Activated CD4-positive, alpha-beta T cell treated with anti-CD3 and anti-CD28 coated beads, Interleukin-2, amount 10 ng/mL, durations not matched to agents 7 days and 5 days (primary cell): Measurements from ENCODE around the gene SLC35F3. TPM values are rescaled to one million over a fixed set of nuclear protein-coding genes. Genes with fewer than 3 reads are reported as not detected.

ENCODE experiments used
- CTCF ChIA-PET: fragments of 350-600 bp; sonication (Branson Sonifier 250); formaldehyde crosslinking; loops from one replicate; lab custom pipeline; 2021; ENCODE audit warnings: antibody characterized with exemption; lab: Charles Lee
- POLR2A ChIA-PET: fragments of 350-600 bp; sonication (Branson Sonifier 250); formaldehyde crosslinking; loops from one replicate; lab custom pipeline; 2021; ENCODE audit warnings: antibody characterized with exemption; lab: Charles Lee
- DNase-seq: peaks from one replicate; pipeline ENCODE4 v3.0.0-alpha.2; 2020
- H3K27ac Mint-ChIP-seq: one replicate; pipeline ENCODE4 v1.8.0; 2021; ENCODE audit warnings: mild to moderate bottlenecking, moderate library complexity, mixed read lengths
- H3K27me3 Mint-ChIP-seq: one replicate; pipeline ENCODE4 v1.8.0; 2021; ENCODE audit warnings: mixed read lengths
- H3K36me3 Mint-ChIP-seq: one replicate; pipeline ENCODE4 v1.8.0; 2021; ENCODE audit warnings: low read depth, mixed read lengths
- H3K4me1 Mint-ChIP-seq: one replicate; pipeline ENCODE4 v1.8.0; 2021; ENCODE audit warnings: mixed read lengths
- H3K4me3 Mint-ChIP-seq: one replicate; pipeline ENCODE4 v1.8.0; 2021; ENCODE audit warnings: mild to moderate bottlenecking, moderate library complexity, mixed read lengths
- H3K9me3 Mint-ChIP-seq: one replicate; pipeline ENCODE4 v1.8.0; 2021; ENCODE audit warnings: mixed read lengths
- total RNA-seq, 2 experiments: library from RNA; stranded (reverse); gene quantifications; one replicate each; pipeline ENCODE4 v1.2.3, GENCODE V29; 2021

SLC35F3 gene
- total RNA-seq, 2 experiments from 2014 or later, result 5.9 to 6.5 TPM

DNA sequence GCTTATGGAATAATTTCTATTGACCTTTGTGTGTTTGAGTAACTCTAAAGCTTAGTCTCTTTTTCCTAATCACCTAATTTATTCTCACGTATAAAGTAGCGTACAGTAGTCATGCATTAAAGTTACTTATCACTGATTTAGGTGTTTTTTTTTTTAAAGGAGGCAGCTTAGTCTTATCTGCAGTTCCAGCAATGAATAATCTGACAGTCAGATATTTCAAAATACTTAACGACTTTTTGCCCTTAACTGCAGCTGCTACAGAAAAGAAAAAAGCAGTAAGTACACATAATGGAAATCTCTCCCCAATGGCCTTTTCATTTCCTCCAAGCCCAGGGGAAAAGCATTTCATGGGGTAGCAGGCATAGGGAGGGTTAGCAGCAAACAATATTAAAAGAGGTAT, 54.6 kb downstream of the SLC35F3 start:
- Mint-ChIP-seq H3K4me3 (no peak overlapping the region), H3K27me3 (no peaks in the 10 kb centered on the region), H3K9me3 (no peaks in the 10 kb centered on the region), H3K27ac (no peak overlapping the region), H3K4me1 (no peaks in the 10 kb centered on the region), H3K36me3 (no peaks in the 10 kb centered on the region)
- CTCF ChIA-PET, result no interaction called here
- DNase-seq, result no peak
- POLR2A ChIA-PET, result no interaction called here

DNA sequence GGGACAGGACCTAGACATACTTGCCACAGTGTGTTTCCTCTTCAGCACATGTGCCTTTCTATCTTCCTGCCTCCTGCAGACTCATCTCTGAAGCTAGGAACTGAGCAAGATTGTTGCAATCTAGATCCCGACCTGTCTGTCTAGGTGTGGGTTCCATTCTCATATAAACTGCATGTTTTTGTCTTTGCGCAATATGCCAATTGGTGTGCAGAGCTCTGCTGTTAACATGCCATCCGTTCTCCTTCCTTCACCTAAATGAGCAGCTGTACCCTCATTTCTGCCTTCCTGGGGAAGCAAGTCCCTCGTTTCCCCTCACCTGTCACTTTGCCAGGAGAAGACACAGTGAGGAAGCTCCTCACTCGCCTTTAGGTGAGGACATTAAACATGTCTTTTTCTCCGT, 55.5 kb downstream of the SLC35F3 start:
- Mint-ChIP-seq H3K27me3 (no peaks in the 10 kb centered on the region), H3K36me3 (no peaks in the 10 kb centered on the region), H3K9me3 (no peaks in the 10 kb centered on the region), H3K4me3 (no peak overlapping the region), H3K4me1 (no peaks in the 10 kb centered on the region), H3K27ac (no peak overlapping the region)
- CTCF ChIA-PET, result no interaction called here
- DNase-seq, result no peak
- POLR2A ChIA-PET, result no interaction called here

DNA sequence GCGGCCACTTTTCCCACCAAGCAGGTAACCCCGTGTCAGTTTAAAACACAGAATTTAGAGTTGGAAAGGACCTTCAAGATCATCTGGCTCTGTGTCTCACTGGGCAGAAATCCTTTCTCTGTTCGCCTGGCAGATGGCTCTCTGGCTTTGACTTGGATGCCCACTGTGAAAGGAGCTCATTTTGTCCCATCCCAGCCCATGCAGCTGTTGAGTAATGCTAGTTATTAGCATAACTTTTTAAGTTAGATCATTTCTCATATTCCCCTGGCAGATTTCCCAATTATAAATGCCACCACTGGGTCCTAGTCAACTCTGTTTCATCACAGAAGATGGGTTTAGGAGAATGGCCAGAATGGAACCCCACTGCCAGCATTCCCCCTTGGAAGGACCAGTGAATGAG, 55.9 kb downstream of the SLC35F3 start:
- Mint-ChIP-seq H3K4me3 (no peak overlapping the region), H3K36me3 (no peaks in the 10 kb centered on the region), H3K4me1 (no peaks in the 10 kb centered on the region), H3K27me3 (no peaks in the 10 kb centered on the region), H3K27ac (no peak overlapping the region), H3K9me3 (no peaks in the 10 kb centered on the region)
- CTCF ChIA-PET, result no interaction called here
- no peak for DNase-seq
- POLR2A ChIA-PET, result no interaction called here

DNA sequence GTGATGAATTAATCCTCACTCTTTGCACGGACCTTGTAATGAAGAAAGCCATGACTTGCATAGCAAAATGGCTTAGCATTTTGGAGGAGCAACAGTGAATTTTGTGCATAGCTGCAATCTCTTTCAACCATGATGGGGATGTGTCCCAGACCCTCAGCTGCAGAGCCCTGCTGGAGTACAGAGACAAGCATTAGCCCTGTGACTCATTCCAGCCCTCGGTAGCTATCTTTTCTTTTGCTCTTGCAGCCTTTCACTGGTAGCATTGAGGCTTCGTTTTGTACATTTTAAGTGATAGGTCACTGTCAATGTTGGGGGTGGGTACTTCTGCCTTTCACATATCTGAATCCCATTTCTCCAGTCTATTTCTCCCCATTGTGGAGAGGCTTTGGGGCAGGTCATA, 58.4 kb downstream of the SLC35F3 start:
- no peak overlapping the region for H3K4me3 Mint-ChIP-seq
- H3K36me3 Mint-ChIP-seq, result no peaks in the 10 kb centered on the region
- no peaks in the 10 kb centered on the region for H3K27me3 Mint-ChIP-seq
- H3K4me1 Mint-ChIP-seq, result no peaks in the 10 kb centered on the region
- POLR2A ChIA-PET, result no interaction called here
- no peaks in the 10 kb centered on the region for H3K9me3 Mint-ChIP-seq
- no peak overlapping the region for H3K27ac Mint-ChIP-seq
- CTCF ChIA-PET, result interaction anchor here (1.7 kb wide), 1 partner anchor 10 kb away, joined by 5 read pairs; no protein-coding TSS in a partner anchor
- DNase-seq, result no peak

DNA sequence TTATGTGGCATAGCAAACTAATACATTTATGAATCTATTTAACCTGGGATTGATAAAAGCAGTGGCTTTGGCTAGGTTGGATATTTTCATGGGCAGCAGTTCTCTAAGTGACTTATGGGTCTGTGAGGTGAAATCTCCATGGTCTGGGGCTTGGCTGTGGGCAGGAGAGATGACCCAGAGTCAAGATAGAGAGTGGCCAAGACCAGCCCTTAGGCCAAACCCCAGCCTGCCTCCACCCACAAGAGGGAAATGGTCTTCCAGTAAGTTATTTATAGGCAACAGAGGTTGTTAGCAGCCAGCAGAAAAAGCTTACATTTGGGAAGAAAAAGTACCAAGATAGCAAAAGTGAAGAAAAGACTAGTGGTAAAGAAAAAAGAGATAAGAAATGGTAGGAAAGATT, 61.4 kb downstream of the SLC35F3 start:
- Mint-ChIP-seq H3K36me3 (no peaks in the 10 kb centered on the region), H3K4me1 (no peaks in the 10 kb centered on the region), H3K27ac (no peak overlapping the region), H3K27me3 (no peaks in the 10 kb centered on the region), H3K9me3 (no peaks in the 10 kb centered on the region), H3K4me3 (no peak overlapping the region)
- DNase-seq, result no peak
- CTCF ChIA-PET, result interaction anchor here (1.0 kb wide), 1 partner anchor 18 kb away, joined by 3 read pairs; no protein-coding TSS in a partner anchor
- POLR2A ChIA-PET, result no interaction called here

DNA sequence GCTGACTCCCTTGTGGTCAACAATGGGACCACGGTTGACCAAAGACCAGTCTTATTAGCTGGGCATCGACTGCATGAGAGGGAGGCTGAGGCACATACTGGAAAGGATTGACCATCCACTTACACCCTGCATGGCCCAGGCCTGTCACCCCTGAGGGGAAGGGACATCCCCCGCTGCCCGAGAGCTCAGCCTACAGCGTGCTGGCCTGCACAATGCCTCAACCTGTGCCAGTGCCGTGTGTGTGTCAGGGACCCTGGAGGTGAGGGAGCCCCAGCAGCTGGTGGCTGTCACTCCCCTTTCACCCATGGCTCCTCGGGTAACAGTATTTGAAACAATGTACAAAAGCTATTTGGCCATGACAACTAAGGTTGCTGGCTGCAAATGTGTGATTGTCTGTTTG, 67.3 kb downstream of the SLC35F3 start:
- POLR2A ChIA-PET, result no interaction called here
- Mint-ChIP-seq H3K27ac (no peak overlapping the region), H3K27me3 (peaks cover 1% of the 10 kb centered on the region), H3K4me1 (no peaks in the 10 kb centered on the region), H3K4me3 (no peak overlapping the region), H3K9me3 (no peaks in the 10 kb centered on the region), H3K36me3 (no peaks in the 10 kb centered on the region)
- DNase-seq, result no peak
- CTCF ChIA-PET, result no interaction called here

DNA sequence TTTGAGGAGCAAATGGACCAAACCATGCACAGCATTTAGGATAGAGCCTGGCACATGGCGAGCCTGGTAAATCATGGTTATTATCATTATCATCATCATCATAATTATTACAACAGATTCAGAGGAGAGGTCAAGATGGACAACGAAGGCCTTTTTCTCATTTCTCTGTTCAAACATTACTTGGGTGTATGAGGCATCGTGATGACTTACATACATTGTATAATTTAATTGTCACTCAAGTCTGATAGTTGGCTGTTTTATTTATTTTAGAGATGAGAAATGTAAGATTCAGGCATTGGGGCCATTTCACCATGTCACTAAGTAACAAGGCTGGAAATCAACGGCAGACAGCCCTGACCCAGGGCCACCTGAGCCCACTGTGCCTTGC, 68.1 kb downstream of the SLC35F3 start:
- Mint-ChIP-seq H3K27ac (no peak overlapping the region), H3K4me3 (no peak overlapping the region), H3K27me3 (peaks cover 1% of the 10 kb centered on the region), H3K36me3 (no peaks in the 10 kb centered on the region), H3K4me1 (no peaks in the 10 kb centered on the region), H3K9me3 (no peaks in the 10 kb centered on the region)
- POLR2A ChIA-PET, result no interaction called here
- DNase-seq, result no peak
- CTCF ChIA-PET, result no interaction called here

DNA sequence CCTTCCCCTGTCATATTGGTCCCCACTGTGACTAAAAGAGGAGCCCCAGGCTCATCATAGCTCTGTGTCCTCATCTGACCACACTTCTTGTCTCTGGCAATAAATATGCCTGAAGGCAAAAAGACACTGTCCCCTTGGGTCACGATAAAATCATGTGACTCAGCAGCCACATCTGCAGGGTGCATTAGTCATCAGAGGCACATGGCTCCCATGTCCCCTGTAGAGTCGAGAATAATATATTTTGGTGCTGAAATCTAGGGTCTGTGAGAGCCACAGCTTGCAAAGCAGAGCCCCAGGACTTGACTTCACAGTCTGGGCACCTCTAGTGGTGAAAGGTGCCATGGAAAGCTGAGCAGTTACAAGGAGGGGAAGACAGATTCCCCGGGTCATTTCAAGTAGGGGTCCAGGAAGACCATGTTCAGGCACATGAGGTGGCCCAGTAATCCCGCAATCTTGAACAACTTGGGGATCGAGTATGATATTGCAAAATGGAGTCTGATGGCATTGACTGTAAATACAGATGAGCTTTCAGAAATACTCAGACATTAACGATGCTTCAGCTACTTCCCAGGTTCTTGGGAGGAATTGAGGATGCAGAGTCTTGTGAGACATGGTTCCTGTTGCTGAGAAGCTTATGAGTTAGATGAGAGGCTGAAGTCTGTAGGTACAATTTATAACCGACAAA, 68.6 kb downstream of the SLC35F3 start:
- DNase-seq, result no peak
- POLR2A ChIA-PET, result no interaction called here
- Mint-ChIP-seq H3K27ac (no peak overlapping the region), H3K36me3 (no peaks in the 10 kb centered on the region), H3K9me3 (no peaks in the 10 kb centered on the region), H3K4me3 (no peak overlapping the region), H3K4me1 (no peaks in the 10 kb centered on the region), H3K27me3 (peaks cover 1% of the 10 kb centered on the region)
- CTCF ChIA-PET, result no interaction called here

DNA sequence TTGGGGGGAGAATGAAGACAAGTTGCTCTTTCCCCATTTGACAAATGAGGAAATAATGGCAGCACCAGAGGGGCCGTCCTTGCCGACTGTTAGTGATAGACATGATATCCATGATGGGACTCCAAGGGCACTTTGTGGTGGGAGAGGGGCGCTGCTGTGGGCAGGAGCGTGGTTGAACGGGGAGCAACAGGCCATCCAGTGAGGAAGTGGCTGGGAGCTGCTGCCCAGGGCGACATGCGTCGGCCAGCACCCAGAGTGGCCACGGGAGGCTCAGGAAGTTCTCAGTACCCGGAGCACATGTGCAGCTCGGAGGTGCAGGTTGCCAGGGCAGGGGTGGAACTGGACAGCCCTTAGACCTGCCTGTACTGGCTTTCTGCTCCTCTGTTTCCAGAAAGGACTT, 71.0 kb downstream of the SLC35F3 start:
- H3K27me3 Mint-ChIP-seq, result peaks cover 1% of the 10 kb centered on the region
- ChIA-PET POLR2A (no interaction called here), CTCF (no interaction called here)
- H3K4me3 Mint-ChIP-seq, result no peak overlapping the region
- H3K27ac Mint-ChIP-seq, result no peak overlapping the region
- no peak for DNase-seq
- H3K4me1 Mint-ChIP-seq, result no peaks in the 10 kb centered on the region
- H3K9me3 Mint-ChIP-seq, result no peaks in the 10 kb centered on the region
- no peaks in the 10 kb centered on the region for H3K36me3 Mint-ChIP-seq

DNA sequence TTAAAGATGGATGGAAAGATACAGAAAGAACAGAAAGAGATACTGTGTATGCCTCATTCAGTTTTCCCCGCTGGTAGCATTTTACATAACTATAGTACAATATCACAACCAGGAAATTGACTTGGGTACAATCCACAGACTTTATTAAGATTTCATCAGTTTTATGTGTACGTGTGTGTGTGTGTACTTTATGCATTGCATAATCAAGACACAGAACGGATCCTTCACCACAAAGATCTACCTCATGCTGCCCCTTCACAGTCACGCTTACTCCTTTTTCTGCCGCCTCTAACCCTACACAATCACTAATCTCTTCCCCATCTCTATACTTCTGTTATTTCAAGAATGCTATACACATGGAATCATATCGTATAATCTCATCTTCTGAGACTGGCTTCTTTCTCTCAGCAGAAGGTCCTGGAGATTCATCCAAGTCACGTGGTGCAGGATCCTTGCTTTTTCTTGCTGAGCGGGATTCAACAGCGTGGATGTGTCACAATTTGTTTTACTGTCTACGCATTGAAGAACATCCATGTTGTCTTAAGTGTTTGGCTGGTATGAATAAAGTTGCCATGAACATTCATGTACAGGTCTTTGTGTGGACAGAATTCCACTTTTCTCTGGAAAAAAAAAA, 76.7 kb downstream of the SLC35F3 start:
- no peaks in the 10 kb centered on the region for H3K36me3 Mint-ChIP-seq
- H3K4me3 Mint-ChIP-seq, result no peak overlapping the region
- H3K27me3 Mint-ChIP-seq, result no peaks in the 10 kb centered on the region
- H3K4me1 Mint-ChIP-seq, result no peaks in the 10 kb centered on the region
- H3K27ac Mint-ChIP-seq, result no peak overlapping the region
- POLR2A ChIA-PET, result no interaction called here
- CTCF ChIA-PET, result no interaction called here
- no peaks in the 10 kb centered on the region for H3K9me3 Mint-ChIP-seq
- no peak for DNase-seq

DNA sequence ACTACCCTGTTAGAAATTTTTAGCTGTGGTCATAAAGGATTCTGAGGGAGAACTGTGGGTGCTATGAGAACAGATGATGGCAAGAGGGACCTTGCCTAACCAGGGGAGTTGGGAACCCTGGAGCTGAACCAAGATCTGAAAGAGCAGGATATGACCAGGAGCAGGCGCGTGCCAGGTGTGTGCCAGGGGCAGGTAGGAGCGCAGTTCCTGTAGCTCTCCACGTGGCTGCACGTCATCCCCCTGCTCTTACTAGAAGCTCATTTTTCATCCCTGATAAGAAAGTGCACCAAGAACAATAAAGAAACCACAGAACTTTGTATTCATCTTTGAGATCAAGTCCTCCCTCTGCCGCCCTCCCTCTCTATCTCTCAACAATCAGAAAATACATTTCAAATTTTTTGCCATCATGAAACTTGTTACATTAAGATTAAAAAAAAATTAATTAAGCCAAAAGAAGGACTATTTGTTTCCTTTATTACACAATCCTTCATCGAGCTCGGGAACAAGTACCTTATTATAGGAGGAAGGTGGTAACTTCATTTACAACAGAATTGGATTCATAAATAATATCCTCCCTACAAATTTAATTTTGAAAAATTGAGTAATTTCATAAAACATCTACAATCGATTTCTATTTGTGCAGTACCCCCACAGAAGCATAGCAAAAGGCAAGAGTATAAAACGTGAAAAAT, 78.5 kb downstream of the SLC35F3 start:
- Mint-ChIP-seq H3K36me3 (no peaks in the 10 kb centered on the region), H3K4me1 (no peaks in the 10 kb centered on the region), H3K4me3 (no peak overlapping the region), H3K27me3 (peaks cover 6% of the 10 kb centered on the region), H3K27ac (no peak overlapping the region), H3K9me3 (no peaks in the 10 kb centered on the region)
- POLR2A ChIA-PET, result no interaction called here
- DNase-seq, result no peak
- CTCF ChIA-PET, result no interaction called here

DNA sequence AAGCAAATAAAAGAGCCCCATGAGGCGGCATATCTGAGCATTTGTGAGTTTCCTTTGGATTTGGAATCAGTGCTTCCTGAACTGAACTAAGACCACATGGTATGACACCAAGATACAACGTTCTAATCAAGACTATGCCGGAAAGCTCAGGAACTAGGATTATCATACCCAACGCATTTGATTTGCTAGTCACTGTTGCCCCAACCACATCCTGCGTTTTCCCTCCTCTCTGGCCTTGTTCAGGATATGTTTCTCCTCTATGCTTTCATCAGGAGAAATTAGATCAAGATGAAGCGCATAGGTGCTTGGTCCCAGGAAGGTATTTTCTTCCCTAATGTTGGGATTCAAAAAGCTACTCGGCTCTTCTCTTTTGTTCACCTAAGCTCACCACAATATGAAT, 79.3 kb downstream of the SLC35F3 start:
- H3K27ac Mint-ChIP-seq, result no peak overlapping the region
- H3K9me3 Mint-ChIP-seq, result no peaks in the 10 kb centered on the region
- H3K4me1 Mint-ChIP-seq, result no peaks in the 10 kb centered on the region
- ChIA-PET CTCF (interaction anchor here (0.9 kb wide), 1 partner anchor 18 kb away, joined by 3 read pairs; no protein-coding TSS in a partner anchor), POLR2A (no interaction called here)
- no peak for DNase-seq
- no peak overlapping the region for H3K4me3 Mint-ChIP-seq
- peaks cover 9% of the 10 kb centered on the region for H3K27me3 Mint-ChIP-seq
- H3K36me3 Mint-ChIP-seq, result no peaks in the 10 kb centered on the region

DNA sequence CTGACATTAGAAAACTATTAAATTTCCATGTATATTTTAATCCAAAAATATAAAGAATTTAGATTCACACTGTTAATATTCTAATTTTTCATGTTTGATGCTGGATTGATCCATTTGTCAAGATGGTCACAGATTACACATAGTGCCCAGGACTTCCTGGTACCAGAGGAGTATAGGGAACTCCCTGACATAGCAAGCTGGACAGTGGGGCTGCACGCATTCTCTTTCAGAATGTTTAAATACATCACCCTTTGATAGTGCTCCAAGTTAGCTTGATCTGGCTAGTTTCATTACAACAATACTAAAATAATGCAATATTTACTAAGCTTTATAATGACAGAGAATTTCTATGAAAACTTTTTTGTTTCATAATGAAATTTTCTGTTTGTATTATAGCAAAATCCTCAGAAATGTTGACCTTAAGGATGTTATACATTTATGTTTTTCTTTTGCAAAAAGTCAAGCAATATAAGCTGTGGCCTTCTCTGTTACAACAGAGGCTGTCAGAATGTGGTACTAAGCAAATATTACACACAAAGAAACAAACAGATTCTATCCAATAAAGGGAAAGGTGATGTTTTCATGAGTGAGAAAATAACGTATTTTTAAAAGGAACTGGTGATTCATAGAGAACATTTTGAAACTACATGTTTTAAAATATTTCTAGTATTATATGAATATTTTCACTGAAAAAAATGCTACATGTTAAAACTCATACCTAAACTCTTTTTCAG, 84.7 kb downstream of the SLC35F3 start:
- Mint-ChIP-seq H3K27me3 (peaks cover 24% of the 10 kb centered on the region), H3K4me1 (no peaks in the 10 kb centered on the region), H3K4me3 (no peak overlapping the region), H3K9me3 (no peaks in the 10 kb centered on the region), H3K36me3 (no peaks in the 10 kb centered on the region), H3K27ac (no peak overlapping the region)
- ChIA-PET POLR2A (no interaction called here), CTCF (interaction anchor here (0.6 to 0.8 kb wide), 2 partner anchors 73 to 81 kb away, joined by 3 to 5 read pairs; no protein-coding TSS in a partner anchor)
- DNase-seq, result no peak
